ENCODE measurements around the gene HDDC3. TPM values are rescaled to one million over a fixed set of nuclear protein-coding genes. Genes with fewer than 3 reads are reported as not detected.

The HDDC3 gene
- total and polyA plus RNA-seq, 9 of the 15 experiments (the other 6 are each of a cell fraction or from before 2014, with no cell fraction given): 14.9 to 55.8 (median 36.9) TPM

GRCh38 chr15:90902040-90902839 lies 30.1 kb downstream of the HDDC3 start (continued):
- TF ChIP-seq ETS2 (tag; IDR thresholded peaks at IDR 0.05; ENCODE audit: borderline replicate concordance, poor library complexity, severe bottlenecking) (no peak), HCFC1 (IDR thresholded peaks at IDR 0.05; ENCODE audit: low read depth, low read length) (peak; percentile 29; the same call in 1 of the 2 replicates), TOE1 (IDR thresholded peaks at IDR 0.05; ENCODE audit: borderline replicate concordance) (peak; percentile 76; the same call in 1 of the 2 replicates), TOE1 (CRISPR knock-in tag; IDR thresholded peaks at IDR 0.05; ENCODE audit: borderline replicate concordance, low read depth) (no peak), ID3 (CRISPR knock-in tag; IDR thresholded peaks at IDR 0.05) (no peak), ID3 (tag; IDR thresholded peaks at IDR 0.05) (no peak), NCOA4 (IDR thresholded peaks at IDR 0.05; ENCODE audit: partially characterized antibody) (no peak), POLR3G (IDR thresholded peaks at IDR 0.05; ENCODE audit: extremely low read depth, insufficient read length, insufficient replicate concordance) (no peak), E4F1 (CRISPR knock-in tag; IDR thresholded peaks at IDR 0.05; ENCODE audit: borderline replicate concordance) (no peak), ZBTB43 (CRISPR knock-in tag; IDR thresholded peaks at IDR 0.05) (no peak), ZNF165 (CRISPR knock-in tag; IDR thresholded peaks at IDR 0.05; ENCODE audit: borderline replicate concordance) (no peak), HINFP (tag; conservative IDR thresholded peaks at IDR 0.05; ENCODE audit: low read depth) (no peak), JUN (IDR thresholded peaks at IDR 0.05; ENCODE audit: borderline replicate concordance, low read depth, low read length) (no peak; the same call in 1 of the 2 replicates), JUN (CRISPR knock-in tag; IDR thresholded peaks at IDR 0.05; ENCODE audit: borderline replicate concordance) (peak; percentile 56; the same call in 1 of the 2 replicates), PURB (CRISPR knock-in tag; IDR thresholded peaks at IDR 0.05; ENCODE audit: low read depth) (no peak), KDM4B (IDR thresholded peaks at IDR 0.05; ENCODE audit: borderline replicate concordance in 2 of 2, low read depth in 1 of 2) (no peak), ZNF354B (CRISPR knock-in tag; IDR thresholded peaks at IDR 0.05) (0 out of 2 replicates have a peak, but pooled peaks have one; percentile 33), IRF2 (CRISPR knock-in tag; IDR thresholded peaks at IDR 0.05) (no peak), HMBOX1 (IDR thresholded peaks at IDR 0.05) (no peak), GTF2E2 (tag; IDR thresholded peaks at IDR 0.05) (peak; percentile 44; the same call in 1 of the 2 replicates)
